G401 (cell line): ENCODE measurements around the gene PSD4. TPM values are rescaled to one million over a fixed set of nuclear protein-coding genes. Genes with fewer than 3 reads are reported as not detected.
A peak's percentile ranks its signal among the peaks of the same experiment; 100 is the strongest.

Source experiments
- DNase-seq: peaks from one replicate; pipeline ENCODE4 v3.0.0-alpha.2; 2015; ENCODE audit warnings: low spot score
- in situ Hi-C: cut with HindIII; loops from 2 replicates; pipeline ENCODE4 v1.10.0; 2016; ENCODE audit warnings: low sequenced_read_pairs, mixed read lengths
- total RNA-seq: library from RNA; depleted of rRNA; stranded (reverse); fragments of >200 nt; shearing (Covaris generic); gene quantifications from 2 replicates; pipeline ENCODE4 v1.2.3, GENCODE V29; 2014; rRNA removed

PSD4 gene
- total RNA-seq, 1 experiment from 2014 or later: not detected

- DNase-seq: peak; percentile 39
- in situ Hi-C loops: no loop called here
Measured at GRCh38 chr2:113248997-113249770, 75.4 kb downstream of the PSD4 start.

GRCh38 chr2:113251118-113251517 lies 77.3 kb downstream of the PSD4 start:
- no peak for DNase-seq
- in situ Hi-C loops: no loop called here

- in situ Hi-C loops: no loop called here
- DNase-seq: no peak
Measured at GRCh38 chr2:113252047-113252590, 78.3 kb downstream of the PSD4 start.

- in situ Hi-C loops: no loop called here
- DNase-seq: no peak
Measured at GRCh38 chr2:113253453-113253852, 79.7 kb downstream of the PSD4 start.

- in situ Hi-C loops: no loop called here
- no peak for DNase-seq
Measured at GRCh38 chr2:113255140-113256070, 81.6 kb downstream of the PSD4 start.

GRCh38 chr2:113257516-113258264 lies 83.9 kb downstream of the PSD4 start:
- DNase-seq: no peak
- in situ Hi-C loops: no loop called here

- in situ Hi-C loops: no loop called here
- no peak for DNase-seq
Measured at GRCh38 chr2:113258471-113259147, 84.8 kb downstream of the PSD4 start.

Other genes starting within 250 kb of the PSD4 start
- gene IL36G, start 196.0 kb upstream of the PSD4 start, total RNA-seq: not detected in 2 replicates
- not detected in 2 replicates for gene IL36A, start 168.5 kb upstream of the PSD4 start, total RNA-seq
- not detected in 2 replicates for gene IL36B, start 121.1 kb upstream of the PSD4 start, total RNA-seq
- not detected in 2 replicates for gene IL36RN, start 114.8 kb upstream of the PSD4 start, total RNA-seq
- not detected in 2 replicates for gene IL1F10, start 106.0 kb upstream of the PSD4 start, total RNA-seq
- gene IL1RN, start 46.4 kb upstream of the PSD4 start, total RNA-seq: not detected in 2 replicates
- not detected in 2 replicates for gene PAX8, start 105.0 kb downstream of the PSD4 start, total RNA-seq